ENCODE measurements around the gene SLC4A8. TPM values are rescaled to one million over a fixed set of nuclear protein-coding genes. Genes with fewer than 3 reads are reported as not detected.

Gene SLC4A8
- total and polyA plus RNA-seq, 9 of the 15 experiments (the other 6 are each of a cell fraction or from before 2014, with no cell fraction given), result 0.04 to 1.5 (median 0.12) TPM; not detected in 2

- H3K9me3 ChIP-seq (replicated peaks; ENCODE audit: control insufficient read depth, insufficient read depth, low read depth, low read length), result no peaks in the 10 kb centered on the region
- no peak overlapping the region for H2AFZ ChIP-seq (ENCODE audit: low read depth, low read length)
- ChIA-PET CTCF (ENCODE audit: low intra/inter-chr PET ratio) (no interaction called here), POLR2A (interaction anchor here (1.0 to 1.1 kb wide), 2 partner anchors 10 to 17 kb away, joined by 3 read pairs; no protein-coding TSS in a partner anchor)
- FAIRE-seq (no peak), ATAC-seq (no peak), DNase-seq (ENCODE audit: extremely low read depth in 1 of 4, low spot score in 3 of 4) (no peak)
- H3K27ac ChIP-seq (ENCODE audit: extremely low read depth, low read depth, low read length), result no peak overlapping the region
- peaks cover 0 to 3% of the 10 kb centered on the region in 2 experiments; a peak in 1 of 5 replicates for H3K4me1 ChIP-seq (replicated peaks in 1 of 2; ENCODE audit: control insufficient read depth in 2 of 2, insufficient read depth in 2 of 2, low read length in 2 of 2)
- H3K79me2 ChIP-seq (ENCODE audit: control insufficient read depth, insufficient read depth, low read length), result no peaks in the 10 kb centered on the region
- no peaks in the 10 kb centered on the region for H3K9me1 ChIP-seq (ENCODE audit: control insufficient read depth, insufficient read depth, low read length)
- peaks cover 2 to 16% of the 10 kb centered on the region in 2 experiments; a peak in 2 of 5 replicates for H3K27me3 ChIP-seq (ENCODE audit: control insufficient read depth in 2 of 2, insufficient read depth in 2 of 2, low read length in 2 of 2)
- 0% methylated on average over 3 of the region's 3 CpGs for WGBS (ENCODE audit: insufficient coverage, low coverage, missing lambda C conversion rate)
- no peaks in the 10 kb centered on the region for H4K20me1 ChIP-seq (replicated peaks; ENCODE audit: control insufficient read depth, insufficient read depth, low read length)
- BruUV-seq (replicated peaks), result no TSS peak
- in situ Hi-C loops (cut with MboI), result no loop called here
- H3K36me3 ChIP-seq (ENCODE audit: control insufficient read depth, insufficient read depth, low read length), result no peaks in the 10 kb centered on the region
- no peak overlapping the region for H3K9ac ChIP-seq (ENCODE audit: insufficient read depth in 1 of 2, low read depth in 2 of 2, low read length in 2 of 2)
- intact Hi-C loops (cut with micrococcal nuclease), result no loop called here
- no peak overlapping the region for H3K4me2 ChIP-seq (ENCODE audit: insufficient read depth, low read length)
- no peak overlapping the region for H3K4me3 ChIP-seq
- TF ChIP-seq SRSF7 (optimal IDR thresholded peaks at IDR 0.05; ENCODE audit: low read depth, low read length), result no peak
- TF ChIP-seq RBFOX2 (IDR thresholded peaks at IDR 0.05; ENCODE audit: low read depth, low read length), result no peak
- TF ChIP-seq SP1 (CRISPR knock-in tag; IDR thresholded peaks at IDR 0.05), result no peak
- no peak for TF ChIP-seq TCF7 (IDR thresholded peaks at IDR 0.05; ENCODE audit: borderline replicate concordance)
- TF ChIP-seq TBP (optimal IDR thresholded peaks at IDR 0.05; ENCODE audit: low read depth, low read length), result no peak
- TF ChIP-seq NCOA2 (IDR thresholded peaks at IDR 0.05; ENCODE audit: partially characterized antibody in 2 of 2), result no peak
- no peak for TF ChIP-seq MTF1 (CRISPR knock-in tag; IDR thresholded peaks at IDR 0.05; ENCODE audit: borderline replicate concordance)
- TF ChIP-seq, protein P1, sequence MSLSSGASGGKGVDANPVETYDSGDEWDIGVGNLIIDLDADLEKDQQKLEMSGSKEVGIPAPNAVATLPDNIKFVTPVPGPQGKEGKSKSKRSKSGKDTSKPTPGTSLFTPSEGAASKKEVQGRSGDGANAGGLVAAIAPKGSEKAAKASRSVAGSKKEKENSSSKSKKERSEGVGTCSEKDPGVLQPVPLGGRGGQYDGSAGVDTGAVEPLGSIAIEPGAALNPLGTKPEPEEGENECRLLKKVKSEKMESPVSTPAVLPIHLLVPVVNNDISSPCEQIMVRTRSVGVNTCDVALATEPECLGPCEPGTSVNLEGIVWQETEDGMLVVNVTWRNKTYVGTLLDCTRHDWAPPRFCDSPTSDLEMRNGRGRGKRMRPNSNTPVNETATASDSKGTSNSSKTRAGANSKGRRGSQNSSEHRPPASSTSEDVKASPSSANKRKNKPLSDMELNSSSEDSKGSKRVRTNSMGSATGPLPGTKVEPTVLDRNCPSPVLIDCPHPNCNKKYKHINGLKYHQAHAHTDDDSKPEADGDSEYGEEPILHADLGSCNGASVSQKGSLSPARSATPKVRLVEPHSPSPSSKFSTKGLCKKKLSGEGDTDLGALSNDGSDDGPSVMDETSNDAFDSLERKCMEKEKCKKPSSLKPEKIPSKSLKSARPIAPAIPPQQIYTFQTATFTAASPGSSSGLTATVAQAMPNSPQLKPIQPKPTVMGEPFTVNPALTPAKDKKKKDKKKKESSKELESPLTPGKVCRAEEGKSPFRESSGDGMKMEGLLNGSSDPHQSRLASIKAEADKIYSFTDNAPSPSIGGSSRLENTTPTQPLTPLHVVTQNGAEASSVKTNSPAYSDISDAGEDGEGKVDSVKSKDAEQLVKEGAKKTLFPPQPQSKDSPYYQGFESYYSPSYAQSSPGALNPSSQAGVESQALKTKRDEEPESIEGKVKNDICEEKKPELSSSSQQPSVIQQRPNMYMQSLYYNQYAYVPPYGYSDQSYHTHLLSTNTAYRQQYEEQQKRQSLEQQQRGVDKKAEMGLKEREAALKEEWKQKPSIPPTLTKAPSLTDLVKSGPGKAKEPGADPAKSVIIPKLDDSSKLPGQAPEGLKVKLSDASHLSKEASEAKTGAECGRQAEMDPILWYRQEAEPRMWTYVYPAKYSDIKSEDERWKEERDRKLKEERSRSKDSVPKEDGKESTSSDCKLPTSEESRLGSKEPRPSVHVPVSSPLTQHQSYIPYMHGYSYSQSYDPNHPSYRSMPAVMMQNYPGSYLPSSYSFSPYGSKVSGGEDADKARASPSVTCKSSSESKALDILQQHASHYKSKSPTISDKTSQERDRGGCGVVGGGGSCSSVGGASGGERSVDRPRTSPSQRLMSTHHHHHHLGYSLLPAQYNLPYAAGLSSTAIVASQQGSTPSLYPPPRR (CRISPR knock-in tag; IDR thresholded peaks at IDR 0.05; ENCODE audit: borderline replicate concordance), result no peak
- TF ChIP-seq, protein P2, sequence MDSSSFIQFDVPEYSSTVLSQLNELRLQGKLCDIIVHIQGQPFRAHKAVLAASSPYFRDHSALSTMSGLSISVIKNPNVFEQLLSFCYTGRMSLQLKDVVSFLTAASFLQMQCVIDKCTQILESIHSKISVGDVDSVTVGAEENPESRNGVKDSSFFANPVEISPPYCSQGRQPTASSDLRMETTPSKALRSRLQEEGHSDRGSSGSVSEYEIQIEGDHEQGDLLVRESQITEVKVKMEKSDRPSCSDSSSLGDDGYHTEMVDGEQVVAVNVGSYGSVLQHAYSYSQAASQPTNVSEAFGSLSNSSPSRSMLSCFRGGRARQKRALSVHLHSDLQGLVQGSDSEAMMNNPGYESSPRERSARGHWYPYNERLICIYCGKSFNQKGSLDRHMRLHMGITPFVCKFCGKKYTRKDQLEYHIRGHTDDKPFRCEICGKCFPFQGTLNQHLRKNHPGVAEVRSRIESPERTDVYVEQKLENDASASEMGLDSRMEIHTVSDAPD (CRISPR knock-in tag; IDR thresholded peaks at IDR 0.05), result no peak
- TF ChIP-seq ZNF282 (CRISPR knock-in tag; IDR thresholded peaks at IDR 0.05), result no peak
These were observed 25.1 kb downstream of the SLC4A8 start for GRCh38 chr12:51449580-51450246.

Measured in K562 (cell line).